ENCODE measurements around the gene RAB15. TPM values are rescaled to one million over a fixed set of nuclear protein-coding genes. Genes with fewer than 3 reads are reported as not detected.

The RAB15 gene
- total and polyA plus RNA-seq, 2 of the 8 experiments (the other 6 are each of a cell fraction or from before 2014, with no cell fraction given): 38.8 to 58.1 TPM

- no peak for TF ChIP-seq KDM4A (IDR thresholded peaks at IDR 0.05; ENCODE audit: low read depth, low read length, severe bottlenecking)
- TF ChIP-seq POLR2AphosphoS5 (IDR thresholded peaks at IDR 0.05; ENCODE audit: low read depth, low read length): no peak
Observed at GRCh38 chr14:64973026-64973442, 898 bp upstream of the RAB15 start (continued).

All from H1 (cell line).